ENCODE data around the gene ZNF710. TPM values are rescaled to one million over a fixed set of nuclear protein-coding genes. Genes with fewer than 3 reads are reported as not detected.

Gene ZNF710
- total RNA-seq, 1 experiment from 2014 or later = 10.0 TPM

- no peaks in the 10 kb centered on the region for H3K36me3 ChIP-seq (ENCODE audit: control insufficient read depth in 1 of 2, insufficient read depth in 2 of 2, low read length in 2 of 2)
- no peak overlapping the region for H3K4me3 ChIP-seq (replicated peaks in 1 of 2; ENCODE audit: low read depth in 1 of 2, low read length in 2 of 2)
- H3K27ac ChIP-seq (ENCODE audit: low read depth, low read length) = no peak overlapping the region
- POLR2A ChIA-PET = no interaction called here
- H2AFZ ChIP-seq (ENCODE audit: low read depth, low read length, poor library complexity, severe bottlenecking) = no peak overlapping the region
- no peaks in the 10 kb centered on the region for H3K79me2 ChIP-seq (ENCODE audit: insufficient read depth, low read length)
- RAD21 ChIA-PET (ENCODE audit: low non-redundant PET in 1 of 2, low total read pairs in 2 of 2, uncharacterized antibody in 2 of 2, unreplicated experiment in 2 of 2) = no interaction called here
- CTCF ChIA-PET = no interaction called here
- peaks cover 11 to 20% of the 10 kb centered on the region in 2 experiments; a peak in 2 of 4 replicates for H3K4me1 ChIP-seq (ENCODE audit: control insufficient read depth in 1 of 2, insufficient read depth in 2 of 2, low read length in 2 of 2)
- H3K27me3 ChIP-seq (ENCODE audit: insufficient read depth, low read length) = no peaks in the 10 kb centered on the region
- H3K4me2 ChIP-seq (ENCODE audit: low read length) = no peak overlapping the region
- no peak overlapping the region for H3K9ac ChIP-seq (ENCODE audit: low read length)
- ATAC-seq (no peak), DNase-seq (ENCODE audit: low read depth, low spot score) (no peak)
- intact Hi-C loops (cut with micrococcal nuclease) = no loop called here
- H4K20me1 ChIP-seq (ENCODE audit: insufficient read depth) = no peaks in the 10 kb centered on the region
- no peaks in the 10 kb centered on the region for H3K9me2 ChIP-seq (ENCODE audit: insufficient read depth)
- H3K9me3 ChIP-seq (ENCODE audit: control insufficient read depth in 1 of 2, insufficient read depth in 1 of 2, low read depth in 1 of 2, low read length in 2 of 2) = no peaks in the 10 kb centered on the region
- TF ChIP-seq POLR2AphosphoS5 (IDR thresholded peaks at IDR 0.05; ENCODE audit: low read depth, low read length) = no peak
- TF ChIP-seq ZNF274 (IDR thresholded peaks at IDR 0.05; ENCODE audit: low read depth, low read length) = no peak
- no peak for TF ChIP-seq CBX3 (IDR thresholded peaks at IDR 0.05; ENCODE audit: low read depth)
- no peak for TF ChIP-seq SRF (IDR thresholded peaks at IDR 0.05; ENCODE audit: low read depth)
- TF ChIP-seq EGR1 (IDR thresholded peaks at IDR 0.05; ENCODE audit: low read depth) = no peak
- TF ChIP-seq EZH2phosphoT487 (IDR thresholded peaks at IDR 0.05; ENCODE audit: borderline replicate concordance) = no peak
- no peak for TF ChIP-seq FOSL1 (IDR thresholded peaks at IDR 0.05; ENCODE audit: low read depth)
- TF ChIP-seq, protein P1, sequence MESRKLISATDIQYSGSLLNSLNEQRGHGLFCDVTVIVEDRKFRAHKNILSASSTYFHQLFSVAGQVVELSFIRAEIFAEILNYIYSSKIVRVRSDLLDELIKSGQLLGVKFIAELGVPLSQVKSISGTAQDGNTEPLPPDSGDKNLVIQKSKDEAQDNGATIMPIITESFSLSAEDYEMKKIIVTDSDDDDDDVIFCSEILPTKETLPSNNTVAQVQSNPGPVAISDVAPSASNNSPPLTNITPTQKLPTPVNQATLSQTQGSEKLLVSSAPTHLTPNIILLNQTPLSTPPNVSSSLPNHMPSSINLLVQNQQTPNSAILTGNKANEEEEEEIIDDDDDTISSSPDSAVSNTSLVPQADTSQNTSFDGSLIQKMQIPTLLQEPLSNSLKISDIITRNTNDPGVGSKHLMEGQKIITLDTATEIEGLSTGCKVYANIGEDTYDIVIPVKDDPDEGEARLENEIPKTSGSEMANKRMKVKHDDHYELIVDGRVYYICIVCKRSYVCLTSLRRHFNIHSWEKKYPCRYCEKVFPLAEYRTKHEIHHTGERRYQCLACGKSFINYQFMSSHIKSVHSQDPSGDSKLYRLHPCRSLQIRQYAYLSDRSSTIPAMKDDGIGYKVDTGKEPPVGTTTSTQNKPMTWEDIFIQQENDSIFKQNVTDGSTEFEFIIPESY (IDR thresholded peaks at IDR 0.05; ENCODE audit: extremely low read depth, insufficient replicate concordance, low read length) = no peak
- TF ChIP-seq, protein P2, sequence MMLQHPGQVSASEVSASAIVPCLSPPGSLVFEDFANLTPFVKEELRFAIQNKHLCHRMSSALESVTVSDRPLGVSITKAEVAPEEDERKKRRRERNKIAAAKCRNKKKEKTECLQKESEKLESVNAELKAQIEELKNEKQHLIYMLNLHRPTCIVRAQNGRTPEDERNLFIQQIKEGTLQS (IDR thresholded peaks at IDR 0.05) = no peak
- no peak for TF ChIP-seq EZH2 (IDR thresholded peaks at IDR 0.05)
- TF ChIP-seq JUND (IDR thresholded peaks at IDR 0.05) = no peak
- TF ChIP-seq CTCF (IDR thresholded peaks at IDR 0.05 in 2 of 3, conservative IDR thresholded peaks at IDR 0.05 in 1 of 3; ENCODE audit: borderline replicate concordance in 1 of 3, insufficient read depth in 1 of 3, low read depth in 2 of 3, low read length in 2 of 3) = no peak
- no peak for TF ChIP-seq REST (IDR thresholded peaks at IDR 0.05; ENCODE audit: low read depth)
- no peak for TF ChIP-seq CEBPB (IDR thresholded peaks at IDR 0.05; ENCODE audit: low read depth)
- BruUV-seq (replicated peaks) = no TSS peak
These were observed 41.8 kb downstream of the ZNF710 start for GRCh38 chr15:90042766-90043529.
